Measurements from ENCODE around the gene SMYD3. TPM values are rescaled to one million over a fixed set of nuclear protein-coding genes. Genes with fewer than 3 reads are reported as not detected.

The SMYD3 gene
- total RNA-seq, 1 donor from 2014 or later, result 29.3 TPM

- DNase-seq (ENCODE audit: low spot score), result no peak
- no peak for TF ChIP-seq CTCF (IDR thresholded peaks at IDR 0.05)
- Mint-ChIP-seq H3K27ac (ENCODE audit: unreplicated experiment) (no peak overlapping the region), H3K36me3 (ENCODE audit: low read depth) (peaks cover 3% of the 10 kb centered on the region), H3K4me1 (ENCODE audit: low read depth) (no peaks in the 10 kb centered on the region), H3K27me3 (ENCODE audit: low read depth) (no peaks in the 10 kb centered on the region), H3K4me3 (ENCODE audit: unreplicated experiment) (no peak overlapping the region), H3K9me3 (ENCODE audit: low read depth) (no peaks in the 10 kb centered on the region)
Measured at GRCh38 chr1:245810181-245810769, 696.8 kb downstream of the SMYD3 start.

GRCh38 chr1:245809361-245809760 is 697.7 kb downstream of the SMYD3 start:
- Mint-ChIP-seq H3K27me3 (ENCODE audit: low read depth) (no peaks in the 10 kb centered on the region), H3K9me3 (ENCODE audit: low read depth) (no peaks in the 10 kb centered on the region), H3K4me1 (ENCODE audit: low read depth) (no peaks in the 10 kb centered on the region), H3K36me3 (ENCODE audit: low read depth) (peaks cover 3% of the 10 kb centered on the region), H3K4me3 (ENCODE audit: unreplicated experiment) (no peak overlapping the region), H3K27ac (ENCODE audit: unreplicated experiment) (no peak overlapping the region)
- TF ChIP-seq CTCF (IDR thresholded peaks at IDR 0.05), result no peak
- DNase-seq (ENCODE audit: low spot score), result no peak

GRCh38 chr1:245807954-245808719 is 698.9 kb downstream of the SMYD3 start:
- no peak for DNase-seq (ENCODE audit: low spot score)
- no peak overlapping the region for H3K4me3 Mint-ChIP-seq (ENCODE audit: unreplicated experiment)
- no peaks in the 10 kb centered on the region for H3K9me3 Mint-ChIP-seq (ENCODE audit: low read depth)
- TF ChIP-seq CTCF (IDR thresholded peaks at IDR 0.05), result no peak
- peaks cover 3% of the 10 kb centered on the region for H3K36me3 Mint-ChIP-seq (ENCODE audit: low read depth)
- H3K4me1 Mint-ChIP-seq (ENCODE audit: low read depth), result no peaks in the 10 kb centered on the region
- no peak overlapping the region for H3K27ac Mint-ChIP-seq (ENCODE audit: unreplicated experiment)
- H3K27me3 Mint-ChIP-seq (ENCODE audit: low read depth), result no peaks in the 10 kb centered on the region

- DNase-seq (ENCODE audit: low spot score), result no peak
- H3K27ac Mint-ChIP-seq (ENCODE audit: unreplicated experiment), result no peak overlapping the region
- no peaks in the 10 kb centered on the region for H3K9me3 Mint-ChIP-seq (ENCODE audit: low read depth)
- H3K36me3 Mint-ChIP-seq (ENCODE audit: low read depth), result no peaks in the 10 kb centered on the region
- H3K27me3 Mint-ChIP-seq (ENCODE audit: low read depth), result no peaks in the 10 kb centered on the region
- no peak overlapping the region for H3K4me3 Mint-ChIP-seq (ENCODE audit: unreplicated experiment)
- TF ChIP-seq CTCF (IDR thresholded peaks at IDR 0.05), result no peak
- no peaks in the 10 kb centered on the region for H3K4me1 Mint-ChIP-seq (ENCODE audit: low read depth)
Measured at GRCh38 chr1:245807306-245807705, 699.8 kb downstream of the SMYD3 start.

- TF ChIP-seq CTCF (IDR thresholded peaks at IDR 0.05), result no peak
- H3K27ac Mint-ChIP-seq (ENCODE audit: unreplicated experiment), result no peak overlapping the region
- H3K4me3 Mint-ChIP-seq (ENCODE audit: unreplicated experiment), result no peak overlapping the region
- peaks cover 10% of the 10 kb centered on the region for H3K4me1 Mint-ChIP-seq (ENCODE audit: low read depth)
- H3K27me3 Mint-ChIP-seq (ENCODE audit: low read depth), result no peaks in the 10 kb centered on the region
- no peak for DNase-seq (ENCODE audit: low spot score)
- no peaks in the 10 kb centered on the region for H3K36me3 Mint-ChIP-seq (ENCODE audit: low read depth)
- H3K9me3 Mint-ChIP-seq (ENCODE audit: low read depth), result no peaks in the 10 kb centered on the region
Measured at GRCh38 chr1:245805532-245805931, 701.5 kb downstream of the SMYD3 start.
